K562 (cell line): ENCODE measurements around the gene IRF8. TPM values are rescaled to one million over a fixed set of nuclear protein-coding genes. Genes with fewer than 3 reads are reported as not detected.

ENCODE experiments used
- ATAC-seq: fragments of 200-7000 bp; cut with Tn5 transposase; 3 replicates; pipeline ENCODE4 v1.9.1; 2020; ENCODE audit warnings: moderate library complexity
- BruUV-seq: library from RNA; stranded (reverse); fragments of 400-500 nt; replicated peaks from 2 replicates; lab custom pipeline; 2021; lab: Mats Ljungman, UMichigan
- CTCF ChIA-PET: fragments of 300-600 bp; formaldehyde crosslinking; extraction: SDS; loops from one replicate; lab custom pipeline; 2021; ENCODE audit warnings: low intra/inter-chr PET ratio; lab: Yijun Ruan, JAX
- POLR2A ChIA-PET: fragments of 300-600, 350-650 bp; sonication (Branson Sonifier 250); formaldehyde crosslinking; extraction: SDS; loops from one replicate; lab custom pipeline; 2021; ENCODE audit warnings: antibody characterized with exemption, inconsistent platforms; lab: Yijun Ruan, JAX
- DNase-seq, 4 experiments: peaks; one replicate each; pipeline versions ENCODE4 v3.0.0 to v3.0.0-alpha.2; 2011 to 2018; ENCODE audit warnings: low spot score in 3 of 4, mixed read lengths in 3 of 4; ENCODE audit errors: extremely low read depth in 1 of 4
- FAIRE-seq: peaks from 2 replicates; lab custom pipeline; 2011; peaks lifted over from hg19 to GRCh38; lab: Jason Lieb, UNC
- H2AFZ ChIP-seq: 2 replicates; pipeline ENCODE4 v1.6.0; 2011; ENCODE audit warnings: low read depth, low read length, control low read depth, inconsistent platforms
- H3K27ac ChIP-seq: fragments of 200-600 bp; 3 replicates; pipeline ENCODE4 v1.8.0; 2011; ENCODE audit warnings: low read depth, mild to moderate bottlenecking, control low read depth, inconsistent platforms, low read length, moderate library complexity, mixed read lengths; ENCODE audit errors: extremely low read depth
- H3K27me3 ChIP-seq, 2 experiments: fragments of 300-600 bp in 1 of 2; 2 replicates in 1 of 2; 3 replicates in 1 of 2; pipeline versions ENCODE4 v1.6.0 to v1.8.0; 2011; ENCODE audit warnings: inconsistent platforms in 2 of 2, low read length in 2 of 2, mild to moderate bottlenecking in 1 of 2, mixed read lengths in 1 of 2, moderate library complexity in 1 of 2; ENCODE audit not compliant: control insufficient read depth in 2 of 2, insufficient read depth in 2 of 2
- H3K36me3 ChIP-seq: fragments of 300-600 bp; 3 replicates; pipeline ENCODE4 v1.8.0; 2011; ENCODE audit warnings: mild to moderate bottlenecking, low read length, inconsistent platforms; ENCODE audit not compliant: control insufficient read depth, insufficient read depth
- H3K4me1 ChIP-seq, 2 experiments: fragments of 200-600 bp in 1 of 2; replicated peaks in 1 of 2; 2 replicates in 1 of 2; 3 replicates in 1 of 2; pipeline versions ENCODE4 v1.5.1 to v1.8.0; 2011; ENCODE audit warnings: inconsistent platforms in 2 of 2, low read length in 2 of 2, mild to moderate bottlenecking in 1 of 2, mixed read lengths in 1 of 2, moderate library complexity in 1 of 2; ENCODE audit not compliant: control insufficient read depth in 2 of 2, insufficient read depth in 2 of 2
- H3K4me2 ChIP-seq: 2 replicates; pipeline ENCODE4 v1.6.1; 2011; ENCODE audit warnings: low read length, control low read depth, inconsistent platforms, mixed read lengths; ENCODE audit not compliant: insufficient read depth
- H3K4me3 ChIP-seq: fragments of 200-600 bp; sonication (generic), shearing (Covaris generic); 2 replicates; pipeline ENCODE4 v1.5.1; 2016; ENCODE audit warnings: control low read depth, inconsistent platforms
- H3K79me2 ChIP-seq: fragments of 200-600 bp; 3 replicates; pipeline ENCODE4 v1.8.0; 2011; ENCODE audit warnings: low read length, inconsistent platforms; ENCODE audit not compliant: control insufficient read depth, insufficient read depth
- H3K9ac ChIP-seq, 2 experiments: 2 replicates each; pipeline versions ENCODE4 v1.6.0 to v1.6.1; 2011; ENCODE audit warnings: low read depth in 2 of 2, low read length in 2 of 2, control low read depth in 1 of 2, inconsistent platforms in 1 of 2, mild to moderate bottlenecking in 1 of 2, mixed read lengths in 1 of 2; ENCODE audit not compliant: insufficient read depth in 1 of 2
- H3K9me1 ChIP-seq: one replicate; pipeline ENCODE4 v1.6.0; 2011; ENCODE audit warnings: inconsistent platforms, mild to moderate bottlenecking, low read length, moderate library complexity; ENCODE audit not compliant: control insufficient read depth, insufficient read depth
- H3K9me3 ChIP-seq: replicated peaks from 2 replicates; pipeline ENCODE4 v1.5.1; 2011; ENCODE audit warnings: low read depth, low read length, inconsistent platforms; ENCODE audit not compliant: control insufficient read depth, insufficient read depth
- H4K20me1 ChIP-seq: replicated peaks from 2 replicates; pipeline ENCODE4 v1.6.1; 2011; ENCODE audit warnings: low read length, inconsistent platforms, mixed read lengths; ENCODE audit not compliant: control insufficient read depth, insufficient read depth
- HLTF ChIP-seq: fragments of 450-650 bp; IDR thresholded peaks from 2 replicates; pipeline ENCODE4 v1.6.1; 2016
- JUNB ChIP-seq: fragments of 450-650 bp; formaldehyde crosslinking; conservative IDR thresholded peaks from 2 replicates; pipeline ENCODE4 v1.4.0; 2020; ENCODE audit warnings: mild to moderate bottlenecking
- NR2C2 ChIP-seq, 2 experiments: fragments of 200-800 bp in 1 of 2; sonication (Bioruptor generic) in 1 of 2; sonication (generic) in 1 of 2; formaldehyde crosslinking in 1 of 2; IDR thresholded peaks; 2 replicates each; pipeline versions ENCODE4 v1.6.1 to v1.8.0; 2016 to 2022; ENCODE audit warnings: mild to moderate bottlenecking in 1 of 2, missing compliant biosample characterization in 1 of 2, missing genetic modification characterization in 1 of 2, missing genetic modification reagents in 1 of 2
- TAF9B ChIP-seq: fragments of 450-650 bp; IDR thresholded peaks from 2 replicates; pipeline ENCODE4 v1.6.1; 2018; ENCODE audit warnings: mild to moderate bottlenecking; ENCODE audit not compliant: partially characterized antibody
- ZBTB12 ChIP-seq: fragments of 250-450 bp; sonication (Bioruptor Pico); IDR thresholded peaks from 2 replicates; pipeline ENCODE4 v1.4.0; 2020
- ZBTB7A ChIP-seq: IDR thresholded peaks from 2 replicates; pipeline ENCODE4 v1.6.1; 2011; ENCODE audit warnings: low read depth, mild to moderate bottlenecking, low read length, moderate library complexity, borderline replicate concordance; ENCODE audit not compliant: control insufficient read depth
- ZNF133 ChIP-seq: fragments of 250-450 bp; sonication (Bioruptor Pico); IDR thresholded peaks from 2 replicates; pipeline ENCODE4 v1.4.0; 2020; ENCODE audit warnings: mild to moderate bottlenecking
- WGBS: fragments of 100-300 bp; shearing (Covaris generic); methylation state at CpG from one replicate; pipeline ENCODE4 v1.1.6; 2016; ENCODE audit warnings: low coverage, mixed read lengths; ENCODE audit not compliant: insufficient coverage; ENCODE audit errors: missing lambda C conversion rate; 5-methylcytosine and 5-hydroxymethylcytosine counted together
- in situ Hi-C: fragments of 300-500 bp; cut with MboI; formaldehyde crosslinking; loops from 4 replicates; pipeline ENCODE4 v1.15.0; 2018; ENCODE audit warnings: inconsistent platforms, mixed read lengths
- intact Hi-C: fragments of 100-400 bp; cut with micrococcal nuclease; formaldehyde crosslinking; loops from 2 replicates; pipeline ENCODE4 v1.14.2; 2022
- polyA plus RNA-seq, 8 experiments: library from polyadenylated mRNA; depleted of rRNA in 4 of 8; stranded (reverse) in 5 of 8; unstranded in 3 of 8; fragments of >200 nt; fragmentation: Nextera tagmentation in 2 of 8; fragmentation: Illumina TruSeq in 1 of 8; extraction: Ambion mirVana in 2 of 8; extraction: Trizol in 1 of 8; gene quantifications; 2 replicates each; pipeline versions ENCODE4 v1.2.1 to v1.2.3, GENCODE V29; 2011 to 2014; ENCODE audit warnings: inconsistent platforms in 1 of 8, missing spikeins in 1 of 8
- total RNA-seq, 7 experiments: library from RNA; depleted of rRNA in 6 of 7; stranded (reverse); fragments of >200 nt in 6 of 7; fragmentation: Illumina TruSeq in 2 of 7; extraction: Trizol in 2 of 7; gene quantifications; 2 replicates each; pipeline versions ENCODE4 v1.2.1 to v1.2.3, GENCODE V29; 2011 to 2021; ENCODE audit warnings: low replicate concordance in 1 of 7

IRF8 gene
- total and polyA plus RNA-seq, 9 of the 15 experiments (the other 6 are each of a cell fraction or from before 2014, with no cell fraction given) = 0.01 to 0.98 TPM; not detected in 7

DNA sequence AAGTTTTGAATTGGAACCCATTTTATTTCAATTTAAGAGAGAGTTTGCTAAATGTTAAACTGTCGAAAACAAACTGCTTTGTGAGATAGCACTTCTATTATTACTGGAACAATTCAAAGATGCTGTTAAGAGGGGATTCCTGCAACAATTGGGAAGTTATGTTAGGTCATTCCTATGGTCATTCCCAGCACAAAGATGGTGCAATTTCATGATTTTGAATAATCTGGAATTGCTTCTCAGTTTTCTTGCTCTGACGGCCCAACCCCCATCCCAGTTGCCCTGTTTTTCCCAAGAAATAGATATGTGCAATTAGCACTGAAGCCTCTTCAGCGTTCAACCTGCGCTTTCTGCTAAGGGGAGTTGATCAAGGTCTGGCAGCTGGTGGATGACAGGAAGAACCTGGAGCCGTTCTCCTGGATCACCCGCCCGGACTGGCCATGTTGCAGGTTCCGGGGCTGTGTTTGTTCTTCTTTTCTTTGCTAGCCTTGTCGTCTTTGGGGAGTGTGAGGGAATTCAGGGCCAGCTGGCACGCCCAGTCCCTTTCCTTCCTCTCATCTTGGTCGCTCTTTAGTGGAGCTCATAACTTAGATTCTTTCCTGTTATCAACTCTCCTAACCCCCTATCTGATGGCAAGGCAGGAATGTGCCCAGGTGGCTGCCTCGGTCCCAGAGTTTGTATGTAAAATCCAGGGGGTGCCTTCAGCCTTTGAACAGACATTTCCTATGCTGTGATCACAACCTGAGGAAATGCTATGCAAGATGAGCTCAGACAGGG, 29.0 kb upstream of the IRF8 start:
- no peak overlapping the region for H3K9ac ChIP-seq
- H3K79me2 ChIP-seq = no peaks in the 10 kb centered on the region
- ChIA-PET POLR2A (interaction anchor here (0.6 kb wide), 1 partner anchor 25 kb away, joined by 3 read pairs; no protein-coding TSS in a partner anchor), CTCF (no interaction called here)
- no peaks in the 10 kb centered on the region for H3K36me3 ChIP-seq
- H3K4me2 ChIP-seq = no peak overlapping the region
- TF ChIP-seq ZBTB7A (no peak), NR2C2 (CRISPR knock-in tag; IDR thresholded peaks at IDR 0.05) (no peak), NR2C2 (tag; IDR thresholded peaks at IDR 0.05) (no peak), JUNB (no peak), TAF9B (no peak), ZNF133 (CRISPR knock-in tag) (no peak), HLTF (no peak), ZBTB12 (CRISPR knock-in tag) (no peak)
- DNase-seq = no peak
- H4K20me1 ChIP-seq = no peaks in the 10 kb centered on the region
- no peak overlapping the region for H2AFZ ChIP-seq
- FAIRE-seq = no peak
- no peaks in the 10 kb centered on the region for H3K9me1 ChIP-seq
- under 1% methylated on average over 12 of the region's 12 CpGs for WGBS
- intact Hi-C loops (no loop called here), in situ Hi-C loops (no loop called here)
- no peaks in the 10 kb centered on the region for H3K4me1 ChIP-seq
- no peaks in the 10 kb centered on the region for H3K9me3 ChIP-seq
- no peak for ATAC-seq
- no TSS peak for BruUV-seq
- no peak overlapping the region for H3K27ac ChIP-seq
- no peak overlapping the region for H3K4me3 ChIP-seq
- peaks cover 6 to 26% of the 10 kb centered on the region in 2 experiments; a peak in 4 of 5 replicates for H3K27me3 ChIP-seq
